ENCODE measurements around the gene SLC35F3. TPM values are rescaled to one million over a fixed set of nuclear protein-coding genes. Genes with fewer than 3 reads are reported as not detected.
"Not testable (repeated sequence)": the region's sequence is repeated elsewhere in the genome, so short reads cannot be mapped to it uniquely, and the experiment has no call there.

Gene SLC35F3
- total RNA-seq, 6 experiments from 2014 or later = 0.26 to 0.58 (median 0.46) TPM

DNA sequence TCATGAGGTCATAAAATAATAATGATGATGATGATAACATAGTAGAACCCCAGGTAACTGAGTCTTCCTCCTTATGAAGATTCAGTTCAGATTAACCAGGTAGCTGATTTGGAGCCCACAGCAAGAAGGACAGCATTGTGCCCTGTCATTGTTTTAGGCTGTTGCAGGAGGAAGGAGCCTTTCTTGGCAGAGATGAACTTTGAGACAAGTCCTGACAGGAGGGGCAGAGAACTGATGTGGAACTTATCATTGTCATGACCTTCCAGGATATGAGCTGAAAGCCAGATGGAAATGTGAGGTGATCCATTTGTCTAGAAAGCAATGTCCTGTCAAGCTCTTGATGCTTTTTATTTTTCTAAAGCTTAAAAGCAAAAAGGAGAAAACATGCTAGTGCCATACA lies 336.2 kb downstream of the SLC35F3 start:
- peaks cover 1% of the 10 kb centered on the region; the same call in 1 of the 2 replicates for H3K27me3 Mint-ChIP-seq (ENCODE audit: insufficient read depth)
- TF ChIP-seq, protein P1, sequence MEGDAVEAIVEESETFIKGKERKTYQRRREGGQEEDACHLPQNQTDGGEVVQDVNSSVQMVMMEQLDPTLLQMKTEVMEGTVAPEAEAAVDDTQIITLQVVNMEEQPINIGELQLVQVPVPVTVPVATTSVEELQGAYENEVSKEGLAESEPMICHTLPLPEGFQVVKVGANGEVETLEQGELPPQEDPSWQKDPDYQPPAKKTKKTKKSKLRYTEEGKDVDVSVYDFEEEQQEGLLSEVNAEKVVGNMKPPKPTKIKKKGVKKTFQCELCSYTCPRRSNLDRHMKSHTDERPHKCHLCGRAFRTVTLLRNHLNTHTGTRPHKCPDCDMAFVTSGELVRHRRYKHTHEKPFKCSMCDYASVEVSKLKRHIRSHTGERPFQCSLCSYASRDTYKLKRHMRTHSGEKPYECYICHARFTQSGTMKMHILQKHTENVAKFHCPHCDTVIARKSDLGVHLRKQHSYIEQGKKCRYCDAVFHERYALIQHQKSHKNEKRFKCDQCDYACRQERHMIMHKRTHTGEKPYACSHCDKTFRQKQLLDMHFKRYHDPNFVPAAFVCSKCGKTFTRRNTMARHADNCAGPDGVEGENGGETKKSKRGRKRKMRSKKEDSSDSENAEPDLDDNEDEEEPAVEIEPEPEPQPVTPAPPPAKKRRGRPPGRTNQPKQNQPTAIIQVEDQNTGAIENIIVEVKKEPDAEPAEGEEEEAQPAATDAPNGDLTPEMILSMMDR (IDR thresholded peaks at IDR 0.05) = no peak
- H3K4me3 Mint-ChIP-seq = no peak overlapping the region
- peaks cover 2% of the 10 kb centered on the region; the same call in 1 of the 2 replicates for H3K9me3 Mint-ChIP-seq
- no peaks in the 10 kb centered on the region for H3K4me1 Mint-ChIP-seq (ENCODE audit: low read depth)
- no peaks in the 10 kb centered on the region for H3K36me3 Mint-ChIP-seq (ENCODE audit: low read depth)
- no peak overlapping the region for H3K27ac Mint-ChIP-seq
- DNase-seq = no peak

DNA sequence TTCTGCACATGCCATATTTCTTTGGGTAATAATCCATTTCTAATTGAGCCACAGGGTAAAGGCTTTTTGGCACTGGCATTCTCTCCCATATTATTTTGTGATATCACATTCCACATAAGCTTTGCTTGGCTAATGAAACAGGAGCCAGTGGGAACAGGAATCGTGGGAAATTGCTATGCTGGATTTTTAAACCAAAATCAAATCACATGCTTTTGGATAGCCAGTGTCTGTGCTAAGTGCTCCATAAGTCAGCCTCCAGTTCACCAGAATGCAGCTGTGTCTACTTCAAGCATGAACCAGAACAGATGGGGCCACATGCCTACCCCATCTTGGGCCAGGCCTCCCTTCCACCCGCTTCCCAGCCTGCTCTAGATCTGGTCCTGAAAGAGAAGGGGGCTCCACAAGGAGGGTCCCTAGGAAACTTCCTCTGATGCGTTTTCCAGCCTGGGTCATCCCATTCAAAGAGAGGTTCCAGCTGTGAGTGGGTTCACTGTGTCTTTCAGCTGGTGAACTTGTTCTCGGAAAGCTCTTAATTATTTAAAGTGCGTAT lies 337.5 kb downstream of the SLC35F3 start:
- Mint-ChIP-seq H3K9me3 (peaks cover 14% of the 10 kb centered on the region), H3K4me1 (ENCODE audit: low read depth) (no peaks in the 10 kb centered on the region), H3K4me3 (no peak overlapping the region), H3K36me3 (ENCODE audit: low read depth) (no peaks in the 10 kb centered on the region), H3K27ac (no peak overlapping the region), H3K27me3 (ENCODE audit: insufficient read depth) (no peaks in the 10 kb centered on the region)
- DNase-seq = no peak
- TF ChIP-seq, protein P1 (IDR thresholded peaks at IDR 0.05) = no peak

DNA sequence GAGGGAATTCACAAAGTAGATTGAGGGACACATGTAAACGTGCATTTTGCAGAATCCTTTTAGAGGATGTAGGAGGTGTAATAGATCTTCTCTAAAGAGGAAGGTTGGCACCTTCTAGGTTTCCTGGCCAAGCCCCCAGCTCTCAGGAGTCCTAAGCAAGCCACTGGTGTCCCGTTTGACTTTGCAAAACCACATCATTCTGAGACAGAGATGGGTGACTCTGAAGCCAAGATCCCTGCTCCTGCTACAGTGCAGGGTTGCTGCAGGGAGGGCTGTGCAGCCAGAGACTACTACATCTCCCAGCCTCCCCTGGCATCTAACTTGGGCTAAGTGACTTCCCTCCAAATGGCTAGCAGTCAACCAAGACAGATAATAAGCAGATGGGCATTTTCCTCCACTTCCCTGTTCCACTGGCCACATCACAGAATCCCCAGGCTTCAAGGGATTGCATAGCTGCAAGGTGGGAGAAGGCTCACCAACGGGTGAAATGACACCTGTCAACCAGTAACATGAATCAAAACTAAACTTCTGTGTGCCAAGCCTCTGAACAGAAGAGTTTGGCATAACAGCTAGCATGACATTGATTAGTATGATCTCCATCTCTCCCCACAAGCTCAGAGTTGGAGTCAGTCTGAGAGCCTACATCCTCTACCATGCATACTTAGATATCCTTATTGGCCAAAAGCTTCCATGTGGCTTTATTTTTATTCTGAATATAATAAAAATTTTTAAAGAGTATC lies 339.2 kb downstream of the SLC35F3 start:
- peaks cover 25% of the 10 kb centered on the region for H3K9me3 Mint-ChIP-seq
- TF ChIP-seq, protein P1 (IDR thresholded peaks at IDR 0.05) = no peak
- no peaks in the 10 kb centered on the region for H3K36me3 Mint-ChIP-seq (ENCODE audit: low read depth)
- no peak overlapping the region for H3K4me3 Mint-ChIP-seq
- H3K27ac Mint-ChIP-seq = no peak overlapping the region
- H3K27me3 Mint-ChIP-seq (ENCODE audit: insufficient read depth) = no peaks in the 10 kb centered on the region
- H3K4me1 Mint-ChIP-seq (ENCODE audit: low read depth) = no peaks in the 10 kb centered on the region
- DNase-seq = no peak

DNA sequence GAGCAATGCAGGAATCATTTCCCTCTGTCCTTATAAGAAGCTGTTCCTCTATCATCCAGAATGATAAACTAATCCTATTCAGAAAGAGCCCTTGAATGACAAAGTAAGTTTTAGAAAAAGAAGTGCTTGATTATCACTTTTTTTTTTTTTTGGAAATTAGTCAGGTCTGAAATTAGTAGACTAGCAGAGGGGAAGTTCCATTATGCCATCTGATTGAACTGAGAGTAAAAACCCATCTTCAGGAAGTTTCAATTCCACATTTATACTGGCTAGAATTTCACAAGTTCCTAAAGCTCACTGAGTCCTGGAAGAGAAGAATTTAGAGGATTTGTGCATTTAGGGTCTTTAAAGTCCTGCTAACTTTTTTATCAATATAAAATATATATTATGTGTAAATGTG lies 340.0 kb downstream of the SLC35F3 start:
- no peaks in the 10 kb centered on the region for H3K27me3 Mint-ChIP-seq (ENCODE audit: insufficient read depth)

DNA sequence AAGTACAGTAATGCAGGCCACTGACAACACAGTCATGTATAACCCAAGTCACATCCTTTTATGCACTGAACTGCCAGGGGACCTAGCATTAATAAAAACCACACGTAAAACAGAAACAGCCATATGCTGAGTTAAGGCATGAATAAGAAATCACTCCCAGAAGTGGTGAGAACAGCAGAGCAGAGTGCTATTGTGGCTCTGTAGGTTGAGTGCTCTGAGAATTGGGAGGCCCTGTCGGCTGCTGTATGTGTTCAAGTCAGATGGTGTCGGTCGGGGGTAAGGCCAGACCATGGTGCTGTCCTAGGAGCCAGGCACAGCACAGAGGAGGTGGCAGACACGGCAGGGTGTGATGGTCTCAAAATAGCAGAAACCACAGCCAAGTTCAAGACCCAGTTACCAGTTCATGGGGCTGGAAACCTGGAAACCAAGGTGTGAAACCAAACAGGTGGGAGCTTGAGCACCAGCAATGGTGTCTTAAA lies 342.2 kb downstream of the SLC35F3 start:
- no peak overlapping the region for H3K4me3 Mint-ChIP-seq
- no peaks in the 10 kb centered on the region for H3K4me1 Mint-ChIP-seq (ENCODE audit: low read depth)
- H3K9me3 Mint-ChIP-seq = peaks cover 34% of the 10 kb centered on the region
- TF ChIP-seq, protein P1 (IDR thresholded peaks at IDR 0.05) = no peak
- no peaks in the 10 kb centered on the region; the same call in 1 of the 2 replicates for H3K36me3 Mint-ChIP-seq (ENCODE audit: low read depth)
- DNase-seq = no peak
- H3K27ac Mint-ChIP-seq = no peak overlapping the region
- H3K27me3 Mint-ChIP-seq (ENCODE audit: insufficient read depth) = no peaks in the 10 kb centered on the region

More for the DNA sequence above, 340.0 kb downstream of the SLC35F3 start:
- H3K27ac Mint-ChIP-seq = no peak overlapping the region
- H3K4me3 Mint-ChIP-seq = no peak overlapping the region
- peaks cover 30% of the 10 kb centered on the region for H3K9me3 Mint-ChIP-seq
- DNase-seq = no peak
- TF ChIP-seq, protein P1 (IDR thresholded peaks at IDR 0.05) = no peak
- no peaks in the 10 kb centered on the region; the same call in 1 of the 2 replicates for H3K36me3 Mint-ChIP-seq (ENCODE audit: low read depth)
- no peaks in the 10 kb centered on the region for H3K4me1 Mint-ChIP-seq (ENCODE audit: low read depth)

DNA sequence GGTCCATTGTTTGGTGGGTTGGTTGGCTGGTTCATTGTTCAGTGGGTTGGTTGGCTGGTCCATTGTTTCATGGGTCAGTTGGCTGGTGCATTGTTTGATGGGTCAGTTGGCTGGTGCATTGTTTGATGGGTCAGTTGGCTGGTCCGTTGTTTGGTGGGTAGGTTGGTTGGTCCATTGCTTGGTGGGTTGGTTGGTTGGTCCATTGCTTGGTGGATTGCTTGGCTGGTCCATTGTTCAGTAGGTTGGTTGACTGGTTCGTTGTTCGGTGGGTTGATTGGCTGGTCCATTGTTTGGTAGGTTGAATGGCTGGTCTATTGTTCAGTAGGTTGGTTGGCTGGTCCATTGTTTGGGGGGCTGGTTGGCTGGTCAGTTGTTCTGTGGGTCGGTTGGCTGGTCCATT lies 343.3 kb downstream of the SLC35F3 start:
- peaks cover 34% of the 10 kb centered on the region for H3K9me3 Mint-ChIP-seq
- H3K27ac Mint-ChIP-seq; H3K4me3 Mint-ChIP-seq; H3K27me3 Mint-ChIP-seq (ENCODE audit: insufficient read depth); DNase-seq; H3K4me1 Mint-ChIP-seq (ENCODE audit: low read depth); H3K36me3 Mint-ChIP-seq (ENCODE audit: low read depth): not testable (repeated sequence)
